HG02884 (cell line): ENCODE measurements around the gene DNAJC10.

Experiments used
- ATAC-seq: cut with Tn5 transposase; IDR thresholded peaks from one replicate; pipeline ENCODE4 v1.9.1; 2021; ENCODE audit warnings: mild to moderate bottlenecking, moderate library complexity; ENCODE audit not compliant: unreplicated experiment

Gene DNAJC10

GRCh38 chr2:182784058-182784706 lies 68.1 kb downstream of the DNAJC10 start:
- no peak for ATAC-seq

GRCh38 chr2:182784777-182785176 lies 68.7 kb downstream of the DNAJC10 start:
- no peak for ATAC-seq

GRCh38 chr2:182792441-182792840 lies 76.4 kb downstream of the DNAJC10 start:
- ATAC-seq = no peak

GRCh38 chr2:182798736-182799135 lies 82.7 kb downstream of the DNAJC10 start:
- ATAC-seq = no peak

GRCh38 chr2:182804128-182804527 lies 88.1 kb downstream of the DNAJC10 start:
- no peak for ATAC-seq

GRCh38 chr2:182807319-182807718 lies 91.3 kb downstream of the DNAJC10 start:
- ATAC-seq = no peak

GRCh38 chr2:182810087-182810486 lies 94.0 kb downstream of the DNAJC10 start:
- ATAC-seq = no peak

GRCh38 chr2:182814380-182814779 lies 98.3 kb downstream of the DNAJC10 start:
- ATAC-seq = no peak

GRCh38 chr2:182814804-182815203 lies 98.7 kb downstream of the DNAJC10 start:
- ATAC-seq = no peak

- no peak for ATAC-seq
Observed at GRCh38 chr2:182816866-182817265, 100.8 kb downstream of the DNAJC10 start.

- ATAC-seq = no peak
Observed at GRCh38 chr2:182817558-182817957, 101.5 kb downstream of the DNAJC10 start.

- no peak for ATAC-seq
Observed at GRCh38 chr2:182818501-182818900, 102.4 kb downstream of the DNAJC10 start.

GRCh38 chr2:182818925-182819324 lies 102.9 kb downstream of the DNAJC10 start:
- no peak for ATAC-seq

GRCh38 chr2:182819412-182819811 lies 103.4 kb downstream of the DNAJC10 start:
- ATAC-seq = no peak

GRCh38 chr2:182821182-182821581 lies 105.1 kb downstream of the DNAJC10 start:
- no peak for ATAC-seq

GRCh38 chr2:182822733-182823132 lies 106.7 kb downstream of the DNAJC10 start:
- ATAC-seq = no peak

- ATAC-seq = no peak
Observed at GRCh38 chr2:182824056-182824766, 108.2 kb downstream of the DNAJC10 start.

- ATAC-seq = no peak
Observed at GRCh38 chr2:182824767-182825158, 108.7 kb downstream of the DNAJC10 start.

- ATAC-seq = no peak
Observed at GRCh38 chr2:182826064-182826463, 110.0 kb downstream of the DNAJC10 start.

GRCh38 chr2:182826496-182826895 lies 110.4 kb downstream of the DNAJC10 start:
- no peak for ATAC-seq

GRCh38 chr2:182827182-182827879 lies 111.3 kb downstream of the DNAJC10 start:
- no peak for ATAC-seq

GRCh38 chr2:182831101-182831500 lies 115.0 kb downstream of the DNAJC10 start:
- no peak for ATAC-seq
